ENCODE results near the gene CD58.
"Not testable (repeated sequence)": the region's sequence is repeated elsewhere in the genome, so short reads cannot be mapped to it uniquely, and the experiment has no call there.

DNA sequence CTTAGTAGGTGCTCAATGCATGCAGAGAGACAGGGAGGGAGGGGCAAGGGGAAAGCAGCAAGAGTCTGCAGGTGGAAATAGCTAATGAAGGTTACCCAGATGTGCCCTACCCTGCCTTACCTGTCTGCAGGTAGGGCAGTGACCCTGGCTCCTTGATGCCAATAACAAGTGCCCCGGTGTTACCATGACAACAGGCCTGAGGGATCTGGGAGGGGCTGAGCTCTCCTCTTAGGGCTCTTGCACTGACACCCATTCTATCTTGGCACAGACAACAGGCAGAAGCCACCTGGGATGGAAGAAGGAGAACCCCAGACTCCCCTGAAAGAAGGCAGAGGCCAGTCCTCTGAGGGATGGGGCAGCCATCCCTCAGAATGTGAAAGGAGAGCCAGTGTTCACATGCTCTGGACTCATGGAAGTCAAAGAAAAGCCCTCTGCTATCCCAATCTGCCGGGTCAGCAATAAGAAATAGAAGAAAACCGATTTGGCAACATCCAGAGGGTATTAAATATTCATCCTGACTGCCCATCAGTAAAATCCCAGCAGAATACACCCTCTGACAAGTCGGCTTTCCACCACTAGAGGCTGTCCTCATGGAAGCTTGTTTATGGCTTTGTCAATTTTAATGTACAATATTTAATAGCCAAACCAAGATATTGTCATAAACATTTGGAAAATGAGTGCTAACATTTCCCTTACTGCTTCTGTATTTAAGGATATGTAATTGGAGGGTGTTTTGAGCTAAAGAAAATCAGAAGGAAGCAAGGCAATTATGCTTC, 24.4 kb upstream of the CD58 start:
- TF ChIP-seq CTCF (IDR thresholded peaks at IDR 0.05; ENCODE audit: low read depth, low read length, missing input control) = peak; percentile 15
- TF ChIP-seq, protein P1, sequence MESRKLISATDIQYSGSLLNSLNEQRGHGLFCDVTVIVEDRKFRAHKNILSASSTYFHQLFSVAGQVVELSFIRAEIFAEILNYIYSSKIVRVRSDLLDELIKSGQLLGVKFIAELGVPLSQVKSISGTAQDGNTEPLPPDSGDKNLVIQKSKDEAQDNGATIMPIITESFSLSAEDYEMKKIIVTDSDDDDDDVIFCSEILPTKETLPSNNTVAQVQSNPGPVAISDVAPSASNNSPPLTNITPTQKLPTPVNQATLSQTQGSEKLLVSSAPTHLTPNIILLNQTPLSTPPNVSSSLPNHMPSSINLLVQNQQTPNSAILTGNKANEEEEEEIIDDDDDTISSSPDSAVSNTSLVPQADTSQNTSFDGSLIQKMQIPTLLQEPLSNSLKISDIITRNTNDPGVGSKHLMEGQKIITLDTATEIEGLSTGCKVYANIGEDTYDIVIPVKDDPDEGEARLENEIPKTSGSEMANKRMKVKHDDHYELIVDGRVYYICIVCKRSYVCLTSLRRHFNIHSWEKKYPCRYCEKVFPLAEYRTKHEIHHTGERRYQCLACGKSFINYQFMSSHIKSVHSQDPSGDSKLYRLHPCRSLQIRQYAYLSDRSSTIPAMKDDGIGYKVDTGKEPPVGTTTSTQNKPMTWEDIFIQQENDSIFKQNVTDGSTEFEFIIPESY (IDR thresholded peaks at IDR 0.05) = not testable (repeated sequence)
- TF ChIP-seq TAF1 (conservative IDR thresholded peaks at IDR 0.05); YY1 (IDR thresholded peaks at IDR 0.05); FOXA1 (IDR thresholded peaks at IDR 0.05); SP1 (IDR thresholded peaks at IDR 0.05); JUND (IDR thresholded peaks at IDR 0.05); ATF3 (IDR thresholded peaks at IDR 0.05); EGR1 (IDR thresholded peaks at IDR 0.05; ENCODE audit: low read depth in 2 of 2); RXRA (IDR thresholded peaks at IDR 0.05): not testable (repeated sequence)
- TF ChIP-seq, protein P2, sequence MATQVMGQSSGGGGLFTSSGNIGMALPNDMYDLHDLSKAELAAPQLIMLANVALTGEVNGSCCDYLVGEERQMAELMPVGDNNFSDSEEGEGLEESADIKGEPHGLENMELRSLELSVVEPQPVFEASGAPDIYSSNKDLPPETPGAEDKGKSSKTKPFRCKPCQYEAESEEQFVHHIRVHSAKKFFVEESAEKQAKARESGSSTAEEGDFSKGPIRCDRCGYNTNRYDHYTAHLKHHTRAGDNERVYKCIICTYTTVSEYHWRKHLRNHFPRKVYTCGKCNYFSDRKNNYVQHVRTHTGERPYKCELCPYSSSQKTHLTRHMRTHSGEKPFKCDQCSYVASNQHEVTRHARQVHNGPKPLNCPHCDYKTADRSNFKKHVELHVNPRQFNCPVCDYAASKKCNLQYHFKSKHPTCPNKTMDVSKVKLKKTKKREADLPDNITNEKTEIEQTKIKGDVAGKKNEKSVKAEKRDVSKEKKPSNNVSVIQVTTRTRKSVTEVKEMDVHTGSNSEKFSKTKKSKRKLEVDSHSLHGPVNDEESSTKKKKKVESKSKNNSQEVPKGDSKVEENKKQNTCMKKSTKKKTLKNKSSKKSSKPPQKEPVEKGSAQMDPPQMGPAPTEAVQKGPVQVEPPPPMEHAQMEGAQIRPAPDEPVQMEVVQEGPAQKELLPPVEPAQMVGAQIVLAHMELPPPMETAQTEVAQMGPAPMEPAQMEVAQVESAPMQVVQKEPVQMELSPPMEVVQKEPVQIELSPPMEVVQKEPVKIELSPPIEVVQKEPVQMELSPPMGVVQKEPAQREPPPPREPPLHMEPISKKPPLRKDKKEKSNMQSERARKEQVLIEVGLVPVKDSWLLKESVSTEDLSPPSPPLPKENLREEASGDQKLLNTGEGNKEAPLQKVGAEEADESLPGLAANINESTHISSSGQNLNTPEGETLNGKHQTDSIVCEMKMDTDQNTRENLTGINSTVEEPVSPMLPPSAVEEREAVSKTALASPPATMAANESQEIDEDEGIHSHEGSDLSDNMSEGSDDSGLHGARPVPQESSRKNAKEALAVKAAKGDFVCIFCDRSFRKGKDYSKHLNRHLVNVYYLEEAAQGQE (IDR thresholded peaks at IDR 0.05) = not testable (repeated sequence)
- TF ChIP-seq RAD21 (IDR thresholded peaks at IDR 0.05) = peak in 1 of 2 donors; percentile 20
- TF ChIP-seq, protein P3, sequence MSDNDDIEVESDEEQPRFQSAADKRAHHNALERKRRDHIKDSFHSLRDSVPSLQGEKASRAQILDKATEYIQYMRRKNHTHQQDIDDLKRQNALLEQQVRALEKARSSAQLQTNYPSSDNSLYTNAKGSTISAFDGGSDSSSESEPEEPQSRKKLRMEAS (IDR thresholded peaks at IDR 0.05) = not testable (repeated sequence)
